GM23338 (cell line): Measurements from ENCODE around the gene ZFYVE28. TPM values are rescaled to one million over a fixed set of nuclear protein-coding genes. Genes with fewer than 3 reads are reported as not detected.

ENCODE experiments used
- ATAC-seq: fragments of 200-7000 bp; cut with Tn5 transposase; 3 replicates; pipeline ENCODE4 v1.9.1; 2020
- DNase-seq: peaks from one replicate; pipeline ENCODE4 v3.0.0-alpha.2; 2015; ENCODE audit warnings: low spot score
- H2AFZ ChIP-seq: fragments of 200-600 bp; sonication (generic); 2 replicates; pipeline ENCODE4 v1.8.0; 2016; ENCODE audit warnings: antibody characterized with exemption, mild to moderate bottlenecking, moderate library complexity
- H3F3A ChIP-seq: fragments of 200-600 bp; sonication (generic); replicated peaks from 2 replicates; pipeline ENCODE4 v1.8.0; 2017; ENCODE audit warnings: antibody characterized with exemption, mixed run types, low read depth
- H3K27ac ChIP-seq: fragments of 200-600 bp; sonication (generic); 2 replicates; pipeline ENCODE4 v1.6.1; 2016; ENCODE audit warnings: low read depth
- H3K27me3 ChIP-seq: fragments of 200-600 bp; sonication (generic); 2 replicates; pipeline ENCODE4 v1.8.0; 2016; ENCODE audit warnings: mild to moderate bottlenecking, mixed run types, moderate library complexity; ENCODE audit not compliant: insufficient read depth
- H3K36me3 ChIP-seq: fragments of 200-600 bp; sonication (generic); 2 replicates; pipeline ENCODE4 v1.8.0; 2016; ENCODE audit warnings: mild to moderate bottlenecking; ENCODE audit not compliant: insufficient read depth
- H3K4me1 ChIP-seq: fragments of 200-600 bp; sonication (generic); 2 replicates; pipeline ENCODE4 v1.8.0; 2016; ENCODE audit warnings: mild to moderate bottlenecking, moderate library complexity; ENCODE audit not compliant: insufficient read depth
- H3K4me2 ChIP-seq: fragments of 200-600 bp; sonication (generic); 2 replicates; pipeline ENCODE4 v1.7.1; 2017; ENCODE audit warnings: mixed run types
- H3K4me3 ChIP-seq: fragments of 200-600 bp; sonication (generic); 2 replicates; pipeline ENCODE4 v1.6.1; 2016; ENCODE audit warnings: mixed run types
- H3K79me2 ChIP-seq: fragments of 200-600 bp; sonication (generic); replicated peaks from 2 replicates; pipeline ENCODE4 v1.8.0; 2017; ENCODE audit warnings: mild to moderate bottlenecking; ENCODE audit not compliant: insufficient read depth
- H3K9me2 ChIP-seq: fragments of 200-600 bp; sonication (generic); 2 replicates; pipeline ENCODE4 v1.8.0; 2017; ENCODE audit not compliant: insufficient read depth
- H4K20me1 ChIP-seq: fragments of 200-600 bp; sonication (generic); replicated peaks from 2 replicates; pipeline ENCODE4 v1.8.0; 2017; ENCODE audit warnings: mild to moderate bottlenecking; ENCODE audit not compliant: insufficient read depth
- H3K27ac Mint-ChIP-seq: 2 replicates; pipeline ENCODE4 v1.8.0; 2020; ENCODE audit warnings: inconsistent platforms, mild to moderate bottlenecking, moderate library complexity, mixed read lengths
- H3K27me3 Mint-ChIP-seq: 3 replicates; pipeline ENCODE4 v1.8.0; 2022; ENCODE audit warnings: low read depth, mild to moderate bottlenecking, moderate library complexity, mixed read lengths, inconsistent platforms; ENCODE audit not compliant: insufficient read depth, poor library complexity
- H3K36me3 Mint-ChIP-seq: 3 replicates; pipeline ENCODE4 v1.8.0; 2021; ENCODE audit warnings: low read depth, mild to moderate bottlenecking, inconsistent platforms, moderate library complexity, mixed read lengths
- H3K4me1 Mint-ChIP-seq: 3 replicates; pipeline ENCODE4 v1.8.0; 2020; ENCODE audit warnings: mild to moderate bottlenecking, inconsistent platforms, mixed read lengths
- H3K4me3 Mint-ChIP-seq: 3 replicates; pipeline ENCODE4 v1.8.0; 2021; ENCODE audit warnings: moderate library complexity, mild to moderate bottlenecking, inconsistent platforms, mixed read lengths
- H3K9me3 Mint-ChIP-seq: 3 replicates; pipeline ENCODE4 v1.8.0; 2020; ENCODE audit warnings: moderate library complexity, mild to moderate bottlenecking, inconsistent platforms, mixed read lengths
- CREB1 ChIP-seq: fragments of 250-450 bp; sonication (Bioruptor Pico); IDR thresholded peaks from 2 replicates; pipeline ENCODE4 v1.5.0; 2020; ENCODE audit warnings: low read depth, mild to moderate bottlenecking, moderate library complexity
- CTCF ChIP-seq, 2 experiments: fragments of 200-600 bp in 1 of 2; sonication (generic) in 1 of 2; conservative IDR thresholded peaks; 2 replicates each; pipeline versions ENCODE4 v1.5.1 to v1.6.1; 2016 to 2017; ENCODE audit warnings: antibody characterized with exemption in 2 of 2, low read depth in 2 of 2, mild to moderate bottlenecking in 2 of 2, moderate library complexity in 1 of 2
- ETS1 ChIP-seq: IDR thresholded peaks from 2 replicates; pipeline ENCODE4 v1.6.1; 2016; ENCODE audit warnings: antibody characterized with exemption
- EZH2 ChIP-seq: fragments of 200-600 bp; sonication (generic); IDR thresholded peaks from one replicate; pipeline ENCODE4 v1.8.0; 2017; ENCODE audit warnings: antibody characterized with exemption, mild to moderate bottlenecking, low read depth; ENCODE audit not compliant: unreplicated experiment
- EZH2phosphoT487 ChIP-seq: fragments of 200-600 bp; sonication (generic); IDR thresholded peaks from one replicate; pipeline ENCODE4 v1.8.1; 2018; ENCODE audit warnings: antibody characterized with exemption; ENCODE audit not compliant: unreplicated experiment
- JUNB ChIP-seq: IDR thresholded peaks from one replicate; pipeline ENCODE4 v1.6.1; 2016; ENCODE audit warnings: antibody characterized with exemption; ENCODE audit not compliant: unreplicated experiment
- NANOG ChIP-seq: IDR thresholded peaks from 2 replicates; pipeline ENCODE4 v1.6.1; 2016; ENCODE audit warnings: antibody characterized with exemption, borderline replicate concordance
- POLR2AphosphoS5 ChIP-seq: IDR thresholded peaks from 2 replicates; pipeline ENCODE4 v1.6.1; 2016; ENCODE audit warnings: antibody characterized with exemption, low read depth
- STAT1 ChIP-seq: IDR thresholded peaks from one replicate; pipeline ENCODE4 v1.6.1; 2016; ENCODE audit warnings: antibody characterized with exemption; ENCODE audit not compliant: unreplicated experiment
- ZNF114 ChIP-seq: fragments of 250-450 bp; sonication (Bioruptor Pico); IDR thresholded peaks from 2 replicates; pipeline ENCODE4 v1.5.0; 2020; ENCODE audit warnings: mild to moderate bottlenecking, moderate library complexity
- ZNF462 ChIP-seq: fragments of 250-450 bp; sonication (Bioruptor Pico); IDR thresholded peaks from 2 replicates; pipeline ENCODE4 v1.5.0; 2020; ENCODE audit warnings: mild to moderate bottlenecking, moderate library complexity
- polyA plus RNA-seq: library from polyadenylated mRNA; unstranded; fragments of >200 nt; fragmentation: Nextera tagmentation; extraction: Ambion mirVana; gene quantifications from 2 replicates; pipeline ENCODE4 v1.2.1, GENCODE V29; 2016
- total RNA-seq: library from RNA; depleted of rRNA; stranded (reverse); fragments of >200 nt; shearing (Covaris generic); gene quantifications from 2 replicates; pipeline ENCODE4 v1.2.3, GENCODE V29; 2014

Gene ZFYVE28
- total and polyA plus RNA-seq, 2 experiments from 2014 or later, result 2.6 to 4.6 TPM

GRCh38 chr4:2306773-2307410 is 111.6 kb downstream of the ZFYVE28 start:
- DNase-seq, result no peak
- no peak overlapping the region for H3K4me3 ChIP-seq
- H3K36me3 ChIP-seq, result no peaks in the 10 kb centered on the region
- Mint-ChIP-seq H3K4me3 (no peak overlapping the region), H3K27me3 (peaks cover 4% of the 10 kb centered on the region), H3K4me1 (no peaks in the 10 kb centered on the region; the same call in 2 of the 3 replicates), H3K9me3 (peaks cover 18% of the 10 kb centered on the region), H3K36me3 (peaks cover 6% of the 10 kb centered on the region; the same call in 2 of the 3 replicates), H3K27ac (no peak overlapping the region)
- no peaks in the 10 kb centered on the region for H3K4me1 ChIP-seq
- H3K4me2 ChIP-seq, result no peak overlapping the region
- no peaks in the 10 kb centered on the region for H4K20me1 ChIP-seq
- no peaks in the 10 kb centered on the region for H3K9me2 ChIP-seq
- H2AFZ ChIP-seq, result no peak overlapping the region
- H3F3A ChIP-seq, result no peaks in the 10 kb centered on the region
- no peaks in the 10 kb centered on the region for H3K27me3 ChIP-seq
- ATAC-seq, result no peak
- TF ChIP-seq EZH2 (no peak), CREB1 (no peak), ETS1 (no peak), ZNF462 (CRISPR knock-in tag) (no peak), JUNB (no peak), POLR2AphosphoS5 (no peak), EZH2phosphoT487 (no peak), STAT1 (no peak), ZNF114 (CRISPR knock-in tag) (no peak), CTCF (conservative IDR thresholded peaks at IDR 0.05; ENCODE audit: low read depth in 2 of 2) (no peak), NANOG (no peak)
- H3K79me2 ChIP-seq, result no peaks in the 10 kb centered on the region
- no peak overlapping the region for H3K27ac ChIP-seq
